Raji (cell line): ENCODE data around the gene PROSER1.

ENCODE experiments used
- POLR2A ChIP-seq: IDR thresholded peaks from 2 replicates; pipeline ENCODE4 v1.6.1; 2011; ENCODE audit warnings: low read depth, low read length, control low read depth; ENCODE audit not compliant: insufficient read depth

The PROSER1 gene

GRCh38 chr13:38980750-38981078 lies 57.2 kb downstream of the PROSER1 start:
- TF ChIP-seq POLR2A = no peak

GRCh38 chr13:38979891-38980749 lies 57.8 kb downstream of the PROSER1 start:
- TF ChIP-seq POLR2A = no peak

- TF ChIP-seq POLR2A = no peak
Measured at GRCh38 chr13:38970380-38971051, 67.4 kb downstream of the PROSER1 start.

- TF ChIP-seq POLR2A = no peak
Measured at GRCh38 chr13:38969187-38969586, 68.7 kb downstream of the PROSER1 start.

GRCh38 chr13:38967446-38967845 lies 70.4 kb downstream of the PROSER1 start:
- TF ChIP-seq POLR2A = no peak

- no peak for TF ChIP-seq POLR2A
Measured at GRCh38 chr13:38965281-38965680, 72.6 kb downstream of the PROSER1 start.

- no peak for TF ChIP-seq POLR2A
Measured at GRCh38 chr13:38960175-38960574, 77.7 kb downstream of the PROSER1 start.
